K562 (cell line): ENCODE measurements around the gene RBM45. TPM values are rescaled to one million over a fixed set of nuclear protein-coding genes. Genes with fewer than 3 reads are reported as not detected.
A peak's percentile ranks its signal among the peaks of the same experiment; 100 is the strongest.

Experiments
- CBFA2T2 ChIP-seq: fragments of 450-650 bp; conservative IDR thresholded peaks from 2 replicates; pipeline ENCODE4 v1.6.1; 2017; ENCODE audit warnings: mild to moderate bottlenecking
- FOXP4 ChIP-seq: sonication (generic); formaldehyde crosslinking; IDR thresholded peaks from 2 replicates; pipeline ENCODE4 v1.8.0; 2022; ENCODE audit warnings: mild to moderate bottlenecking, missing genetic modification reagents, borderline replicate concordance
- HDAC6 ChIP-seq: IDR thresholded peaks from 2 replicates; pipeline ENCODE4 v1.6.1; 2012; ENCODE audit warnings: low read depth, mild to moderate bottlenecking, control low read depth, inconsistent platforms, low read length, moderate library complexity
- HNRNPH1 ChIP-seq: fragments of 200-400 bp; formaldehyde crosslinking; optimal IDR thresholded peaks from 2 replicates; pipeline ENCODE3; 2017; ENCODE audit warnings: low read depth, mild to moderate bottlenecking, low read length, moderate library complexity
- HOXB6 ChIP-seq: fragments of 250-450 bp; sonication (Bioruptor Pico); IDR thresholded peaks from 2 replicates; pipeline ENCODE4 v1.5.1; 2022; ENCODE audit warnings: mild to moderate bottlenecking, borderline replicate concordance
- MED1 ChIP-seq: sonication (generic); formaldehyde crosslinking; IDR thresholded peaks from 2 replicates; pipeline ENCODE4 v1.8.1; 2023; ENCODE audit warnings: missing genetic modification reagents, borderline replicate concordance
- POLR2A ChIP-seq: fragments of 450-650 bp; conservative IDR thresholded peaks from 2 replicates; pipeline ENCODE4 v1.6.1; 2016
- RBFOX2 ChIP-seq: fragments of 200-400 bp; formaldehyde crosslinking; IDR thresholded peaks from 2 replicates; pipeline ENCODE4 v1.6.1; 2017; ENCODE audit warnings: low read depth, mild to moderate bottlenecking, low read length, moderate library complexity
- SLC30A9 ChIP-seq: fragments of 250-450 bp; sonication (Bioruptor Pico); IDR thresholded peaks from 2 replicates; pipeline ENCODE4 v1.8.0; 2022; ENCODE audit warnings: mild to moderate bottlenecking, moderate library complexity
- SMARCE1 ChIP-seq: fragments of 450-650 bp; IDR thresholded peaks from 2 replicates; pipeline ENCODE4 v1.7.1; 2016; ENCODE audit warnings: mild to moderate bottlenecking
- SREBF1 ChIP-seq: fragments of 150-350 bp; IDR thresholded peaks from 2 replicates; pipeline ENCODE4 v1.6.1; 2014; ENCODE audit warnings: antibody characterized with exemption, low read depth, low read length, borderline replicate concordance
- SRF ChIP-seq, 2 experiments: fragments of 250-450, 450-650 bp in 1 of 2; sonication (Bioruptor Pico) in 1 of 2; sonication (generic) in 1 of 2; formaldehyde crosslinking; IDR thresholded peaks; 2 replicates each; pipeline versions ENCODE4 v1.5.0 to v1.5.1; 2020 to 2022; ENCODE audit warnings: mild to moderate bottlenecking in 1 of 2, missing genetic modification reagents in 1 of 2
- ZBTB43 ChIP-seq: sonication (generic); formaldehyde crosslinking; IDR thresholded peaks from 2 replicates; pipeline ENCODE4 v1.8.0; 2023; ENCODE audit warnings: mild to moderate bottlenecking, missing genetic modification reagents
- ZNF143 ChIP-seq: sonication (generic); formaldehyde crosslinking; IDR thresholded peaks from 2 replicates; pipeline ENCODE4 v1.9.0; 2022; ENCODE audit warnings: mild to moderate bottlenecking, missing genetic modification reagents
- ZNF274 ChIP-seq: IDR thresholded peaks from 2 replicates; pipeline ENCODE4 v1.6.1; 2011; ENCODE audit warnings: low read depth, mild to moderate bottlenecking, low read length, moderate library complexity, borderline replicate concordance
- ZNF311 ChIP-seq: fragments of 250-450 bp; sonication (Bioruptor Pico); IDR thresholded peaks from 2 replicates; pipeline ENCODE4 v1.4.0; 2020; ENCODE audit warnings: mild to moderate bottlenecking, moderate library complexity
- ZNF512 ChIP-seq: IDR thresholded peaks from 2 replicates; pipeline ENCODE4 v1.6.1; 2016; ENCODE audit warnings: missing genetic modification characterization, missing compliant biosample characterization
- ZNF740 ChIP-seq, 3 experiments: fragments of 200-800 bp in 1 of 3; sonication (Bioruptor generic) in 1 of 3; sonication (generic) in 1 of 3; formaldehyde crosslinking in 1 of 3; IDR thresholded peaks; 2 replicates each; pipeline versions ENCODE4 v1.6.1 to v1.8.0; 2016 to 2022; ENCODE audit warnings: mild to moderate bottlenecking in 2 of 3, missing compliant biosample characterization in 2 of 3, missing genetic modification characterization in 2 of 3, missing genetic modification reagents in 1 of 3
- polyA plus RNA-seq, 8 experiments: library from polyadenylated mRNA; depleted of rRNA in 4 of 8; stranded (reverse) in 5 of 8; unstranded in 3 of 8; fragments of >200 nt; fragmentation: Nextera tagmentation in 2 of 8; fragmentation: Illumina TruSeq in 1 of 8; extraction: Ambion mirVana in 2 of 8; extraction: Trizol in 1 of 8; gene quantifications; 2 replicates each; pipeline versions ENCODE4 v1.2.1 to v1.2.3, GENCODE V29; 2011 to 2014; ENCODE audit warnings: inconsistent platforms in 1 of 8, missing spikeins in 1 of 8
- total RNA-seq, 7 experiments: library from RNA; depleted of rRNA in 6 of 7; stranded (reverse); fragments of >200 nt in 6 of 7; fragmentation: Illumina TruSeq in 2 of 7; extraction: Trizol in 2 of 7; gene quantifications; 2 replicates each; pipeline versions ENCODE4 v1.2.1 to v1.2.3, GENCODE V29; 2011 to 2021; ENCODE audit warnings: low replicate concordance in 1 of 7

Gene RBM45
- total and polyA plus RNA-seq, 9 of the 15 experiments (the other 6 are each of a cell fraction or from before 2014, with no cell fraction given) = 6.7 to 22.0 (median 15.0) TPM

- no peak for TF ChIP-seq ZNF143 (CRISPR knock-in tag)
- no peak for TF ChIP-seq MED1 (CRISPR knock-in tag)
- TF ChIP-seq ZNF740 (CRISPR knock-in tag; IDR thresholded peaks at IDR 0.05) = no peak
- no peak for TF ChIP-seq ZNF740 (tag; IDR thresholded peaks at IDR 0.05)
- no peak for TF ChIP-seq HDAC6
- peak; percentile 93 for TF ChIP-seq POLR2A
- TF ChIP-seq CBFA2T2 = no peak
- TF ChIP-seq HNRNPH1 = no peak
- TF ChIP-seq SRF (CRISPR knock-in tag; IDR thresholded peaks at IDR 0.05) = peak in 1 of 2 experiments; percentile 77; a peak in 1 of 4 replicates
- TF ChIP-seq HOXB6 (CRISPR knock-in tag) = no peak
- no peak for TF ChIP-seq ZNF274
- TF ChIP-seq SREBF1 = peak; percentile 63; the same call in 1 of the 2 replicates
- TF ChIP-seq SMARCE1 = no peak; the same call in 1 of the 2 replicates
- TF ChIP-seq ZNF512 (tag) = no peak
- no peak for TF ChIP-seq FOXP4 (CRISPR knock-in tag)
- no peak for TF ChIP-seq ZNF311 (CRISPR knock-in tag)
- peak; percentile 93 for TF ChIP-seq RBFOX2
- TF ChIP-seq ZBTB43 = no peak
- no peak for TF ChIP-seq SLC30A9
Measured at GRCh38 chr2:178112202-178113152, at the start of gene RBM45 (continued).
